IMR-90 (cell line): ENCODE results near the gene DESI1.

Experiments used
- BHLHE40 ChIP-seq: fragments of 150-350 bp; IDR thresholded peaks from 2 replicates; pipeline ENCODE4 v1.6.1; 2016; ENCODE audit warnings: mild to moderate bottlenecking, low read depth, low read length
- CTCF ChIP-seq: conservative IDR thresholded peaks from 2 replicates; pipeline ENCODE4 v1.5.1; 2012; ENCODE audit warnings: mild to moderate bottlenecking, low read depth, low read length, improper control_type of control experiment
- FOS ChIP-seq: fragments of 150-350 bp; IDR thresholded peaks from 2 replicates; pipeline ENCODE4 v1.6.1; 2016; ENCODE audit warnings: low read depth, low read length
- MAZ ChIP-seq: IDR thresholded peaks from 2 replicates; pipeline ENCODE4 v1.6.1; 2012; ENCODE audit warnings: low read depth, mild to moderate bottlenecking, low read length, improper control_type of control experiment, moderate library complexity, borderline replicate concordance
- MXI1 ChIP-seq: IDR thresholded peaks from 2 replicates; pipeline ENCODE4 v1.6.1; 2012; ENCODE audit warnings: low read depth, mild to moderate bottlenecking, low read length, moderate library complexity, borderline replicate concordance
- POLR2A ChIP-seq: IDR thresholded peaks from 2 replicates; pipeline ENCODE4 v1.6.1; 2012; ENCODE audit warnings: mild to moderate bottlenecking, low read depth, low read length
- RAD21 ChIP-seq: IDR thresholded peaks from 2 replicates; pipeline ENCODE4 v1.6.1; 2012; ENCODE audit warnings: low read length, improper control_type of control experiment
- RCOR1 ChIP-seq: IDR thresholded peaks from 2 replicates; pipeline ENCODE4 v1.6.1; 2012; ENCODE audit warnings: mild to moderate bottlenecking, low read length, improper control_type of control experiment; ENCODE audit not compliant: insufficient replicate concordance
- RFX5 ChIP-seq: IDR thresholded peaks from 2 replicates; pipeline ENCODE4 v1.8.0; 2012; ENCODE audit warnings: low read depth, mild to moderate bottlenecking, low read length, moderate library complexity
- SMC3 ChIP-seq: fragments of 150-350 bp; IDR thresholded peaks from 2 replicates; pipeline ENCODE4 v1.6.1; 2016; ENCODE audit warnings: low read depth, mild to moderate bottlenecking, antibody characterized with exemption, low read length, moderate library complexity
- USF2 ChIP-seq: fragments of 150-350 bp; IDR thresholded peaks from 2 replicates; pipeline ENCODE4 v1.6.1; 2017; ENCODE audit warnings: mild to moderate bottlenecking, antibody characterized with exemption, low read length, low read depth

- TF ChIP-seq CTCF = no peak
- TF ChIP-seq RFX5 = no peak
- TF ChIP-seq SMC3 = no peak
- TF ChIP-seq POLR2A = no peak
- TF ChIP-seq FOS = no peak
- no peak for TF ChIP-seq BHLHE40
- TF ChIP-seq RCOR1 = no peak
- TF ChIP-seq USF2 = no peak
- TF ChIP-seq MAZ = no peak
- no peak for TF ChIP-seq RAD21
- TF ChIP-seq MXI1 = no peak
Measured at GRCh38 chr22:41638748-41639147, 17.9 kb upstream of the DESI1 start.
